MM.1S (cell line): ENCODE results near the gene TPRG1.

Source experiments
- DNase-seq: peaks from one replicate; pipeline ENCODE4 v3.0.0-alpha.2; 2015
- H2AFZ ChIP-seq: fragments of 300-600 bp; sonication (generic); 2 replicates; pipeline ENCODE4 v1.6.0; 2016; ENCODE audit warnings: antibody characterized with exemption, low read length
- H3F3A ChIP-seq: fragments of 300-600 bp; sonication (generic); 2 replicates; pipeline ENCODE4 v1.6.1; 2016; ENCODE audit warnings: mild to moderate bottlenecking, antibody characterized with exemption, low read length, moderate library complexity, mixed read lengths; ENCODE audit not compliant: insufficient read depth
- H3K27ac ChIP-seq: fragments of 300-600 bp; sonication (generic); 2 replicates; pipeline ENCODE4 v1.5.1; 2016; ENCODE audit warnings: mild to moderate bottlenecking, low read length
- H3K27me3 ChIP-seq: fragments of 300-600 bp; sonication (generic); replicated peaks from 2 replicates; pipeline ENCODE4 v1.6.0; 2016; ENCODE audit warnings: low read length; ENCODE audit not compliant: insufficient read depth
- H3K36me3 ChIP-seq: fragments of 300-600 bp; sonication (generic); replicated peaks from 2 replicates; pipeline ENCODE4 v1.6.1; 2016; ENCODE audit warnings: mild to moderate bottlenecking, low read length, mixed read lengths; ENCODE audit not compliant: insufficient read depth
- H3K4me1 ChIP-seq: fragments of 300-600 bp; sonication (generic); 2 replicates; pipeline ENCODE4 v1.6.1; 2016; ENCODE audit warnings: low read length, mixed read lengths
- H3K4me2 ChIP-seq: fragments of 300-600 bp; sonication (generic); 2 replicates; pipeline ENCODE4 v1.6.0; 2016; ENCODE audit warnings: low read depth, low read length
- H3K4me3 ChIP-seq: fragments of 300-600 bp; sonication (generic); 2 replicates; pipeline ENCODE4 v1.5.1; 2016; ENCODE audit warnings: low read length, mixed read lengths
- H3K79me2 ChIP-seq: fragments of 300-600 bp; sonication (generic); 2 replicates; pipeline ENCODE4 v1.6.1; 2016; ENCODE audit warnings: mixed run types, low read length, mixed read lengths
- H3K9ac ChIP-seq: fragments of 300-600 bp; sonication (generic); 2 replicates; pipeline ENCODE4 v1.6.1; 2016; ENCODE audit warnings: low read length, mixed read lengths
- H3K9me2 ChIP-seq: fragments of 300-600 bp; sonication (generic); replicated peaks from 2 replicates; pipeline ENCODE4 v1.6.1; 2016; ENCODE audit warnings: mild to moderate bottlenecking, low read length, mixed read lengths; ENCODE audit not compliant: insufficient read depth
- H3K9me3 ChIP-seq: fragments of 300-600 bp; sonication (generic); replicated peaks from 2 replicates; pipeline ENCODE4 v1.6.1; 2016; ENCODE audit warnings: mild to moderate bottlenecking, low read length, mixed read lengths; ENCODE audit not compliant: insufficient read depth
- H4K20me1 ChIP-seq: fragments of 300-600 bp; sonication (generic); 2 replicates; pipeline ENCODE4 v1.6.1; 2016; ENCODE audit warnings: mild to moderate bottlenecking, low read length, moderate library complexity, mixed read lengths; ENCODE audit not compliant: insufficient read depth
- CTCF ChIP-seq: fragments of 300-600 bp; sonication (generic); IDR thresholded peaks from 2 replicates; pipeline ENCODE4 v1.5.1; 2016; ENCODE audit warnings: antibody characterized with exemption, low read length, mixed read lengths
- EZH2 ChIP-seq: fragments of 300-600 bp; sonication (generic); optimal IDR thresholded peaks from 2 replicates; pipeline ENCODE3; 2017; ENCODE audit warnings: low read depth, mild to moderate bottlenecking, antibody characterized with exemption, low read length, mixed read lengths
- EZH2phosphoT487 ChIP-seq: fragments of 300-600 bp; sonication (generic); IDR thresholded peaks from 2 replicates; pipeline ENCODE4 v1.6.1; 2018; ENCODE audit warnings: antibody characterized with exemption, low read length

The TPRG1 gene

GRCh38 chr3:189171707-189172106 is at the start of gene TPRG1:
Gene TPRG1, plus strand, starts transcription at chr3:189171971. Its CDS starts 35,414 bp downstream, at chr3:189207385.
- no peak for DNase-seq
- Histone ChIP-seq H2AFZ (no peak within 1 kb of the TSS), H3K4me2 (no peak within 1 kb of the TSS), H3K27ac (no peak within 1 kb of the TSS), H3K36me3 (no peaks in the 10 kb centered on the region), H3K27me3 (no peaks in the 10 kb centered on the region), H4K20me1 (no peaks in the 10 kb centered on the region), H3K4me1 (no peaks in the 10 kb centered on the region), H3K9me2 (no peaks in the 10 kb centered on the region), H3K9me3 (no peaks in the 10 kb centered on the region), H3K4me3 (no peak within 1 kb of the TSS), H3K9ac (no peak within 1 kb of the TSS), H3F3A (no peaks in the 10 kb centered on the region), H3K79me2 (no peaks in the 10 kb centered on the region)
- no peak for TF ChIP-seq EZH2phosphoT487
- no peak for TF ChIP-seq CTCF
- no peak for TF ChIP-seq EZH2

- Histone ChIP-seq H3K9ac (no peak overlapping the region), H3K9me2 (no peaks in the 10 kb centered on the region), H3K79me2 (no peaks in the 10 kb centered on the region), H3K4me1 (no peaks in the 10 kb centered on the region), H2AFZ (no peak overlapping the region), H3K4me3 (no peak overlapping the region), H3F3A (no peaks in the 10 kb centered on the region), H4K20me1 (no peaks in the 10 kb centered on the region), H3K27ac (no peak overlapping the region), H3K27me3 (no peaks in the 10 kb centered on the region), H3K9me3 (no peaks in the 10 kb centered on the region), H3K4me2 (peak overlapping the region; percentile 2; the same call in 1 of the 2 replicates), H3K36me3 (no peaks in the 10 kb centered on the region)
- TF ChIP-seq CTCF: no peak
- no peak for DNase-seq
These were observed 49.7 kb upstream of the TPRG1 start for GRCh38 chr3:189122110-189122509.

GRCh38 chr3:189122526-189123205 is 49.1 kb upstream of the TPRG1 start:
- no peak overlapping the region for H3K9ac ChIP-seq
- H3K36me3 ChIP-seq: no peaks in the 10 kb centered on the region
- H2AFZ ChIP-seq: no peak overlapping the region
- no peaks in the 10 kb centered on the region for H4K20me1 ChIP-seq
- TF ChIP-seq CTCF (no peak), EZH2 (no peak), EZH2phosphoT487 (no peak)
- H3K27ac ChIP-seq: no peak overlapping the region
- no peak overlapping the region for H3K4me3 ChIP-seq
- no peaks in the 10 kb centered on the region for H3K9me3 ChIP-seq
- DNase-seq: peak; percentile 24
- no peaks in the 10 kb centered on the region for H3K9me2 ChIP-seq
- H3K27me3 ChIP-seq: no peaks in the 10 kb centered on the region
- H3F3A ChIP-seq: no peaks in the 10 kb centered on the region
- peak overlapping the region; percentile 2; the same call in 1 of the 2 replicates for H3K4me2 ChIP-seq
- H3K79me2 ChIP-seq: no peaks in the 10 kb centered on the region
- H3K4me1 ChIP-seq: no peaks in the 10 kb centered on the region
